ENCODE results near the gene CD300H. TPM values are rescaled to one million over a fixed set of nuclear protein-coding genes. Genes with fewer than 3 reads are reported as not detected.
A peak's percentile ranks its signal among the peaks of the same experiment; 100 is the strongest.

CD300H gene
- total RNA-seq, 1 donor from 2014 or later = not detected

DNA sequence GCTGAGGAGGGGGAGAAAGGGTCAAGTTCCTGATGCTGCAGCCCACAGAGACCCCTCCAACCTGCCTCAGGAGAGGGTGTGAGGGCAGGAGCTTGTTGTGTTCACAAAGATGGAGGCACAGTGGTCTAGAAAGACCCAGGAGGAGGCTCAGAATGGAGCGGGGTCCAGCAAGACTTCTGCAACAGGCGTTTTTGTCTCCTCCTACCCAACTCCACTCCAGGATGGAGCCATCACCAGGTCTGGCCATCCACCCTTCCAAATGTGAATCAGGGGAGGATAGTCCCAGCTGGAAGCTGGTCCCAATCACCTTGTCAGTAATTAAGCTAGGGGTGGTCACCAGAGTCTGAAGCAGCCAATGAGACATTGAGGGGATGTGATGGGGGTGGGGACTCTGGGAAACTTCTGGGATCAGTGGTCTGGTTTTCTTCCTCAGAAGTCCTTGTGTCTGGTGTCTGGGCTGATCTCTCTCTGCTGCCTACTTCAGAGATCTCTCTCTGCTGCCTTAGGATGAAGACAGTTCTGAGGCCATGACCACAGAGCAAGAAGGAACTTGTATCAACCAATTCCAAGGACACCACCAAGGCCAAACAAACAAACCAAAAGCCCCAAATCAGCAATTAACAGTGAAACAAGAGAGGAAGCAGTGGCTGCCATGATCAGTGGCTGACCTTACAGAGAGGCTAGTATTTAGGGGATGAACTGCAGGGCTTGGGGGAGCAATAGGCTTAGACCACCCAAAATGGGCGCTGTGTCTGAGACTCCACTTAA is 50.6 kb downstream of the CD300H start:
- intact Hi-C loops (cut with DNase I) = no loop called here
- ATAC-seq (no peak), DNase-seq (ENCODE audit: low spot score) (no peak)

DNA sequence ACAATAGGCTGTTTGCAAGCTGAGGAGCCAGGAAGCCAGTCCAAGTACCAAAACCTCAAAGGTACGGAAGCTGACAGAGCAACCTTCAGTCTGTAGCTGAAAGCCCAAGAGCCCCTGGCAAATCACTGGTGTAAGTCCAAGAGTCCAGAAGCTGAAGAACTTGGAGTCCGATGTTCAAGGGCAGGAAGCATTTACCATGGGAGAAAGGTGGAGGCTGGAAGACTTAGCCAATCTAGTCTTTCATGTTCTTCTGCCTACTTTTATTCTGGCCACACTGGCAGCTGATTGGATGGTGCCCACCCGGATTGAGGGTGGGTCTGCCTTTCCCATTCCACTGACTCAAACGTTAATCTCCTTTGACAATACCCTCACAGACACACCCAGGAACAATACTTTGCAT is 51.4 kb downstream of the CD300H start:
- ATAC-seq (no peak), DNase-seq (ENCODE audit: low spot score) (no peak)
- intact Hi-C loops (cut with DNase I) = no loop called here

DNA sequence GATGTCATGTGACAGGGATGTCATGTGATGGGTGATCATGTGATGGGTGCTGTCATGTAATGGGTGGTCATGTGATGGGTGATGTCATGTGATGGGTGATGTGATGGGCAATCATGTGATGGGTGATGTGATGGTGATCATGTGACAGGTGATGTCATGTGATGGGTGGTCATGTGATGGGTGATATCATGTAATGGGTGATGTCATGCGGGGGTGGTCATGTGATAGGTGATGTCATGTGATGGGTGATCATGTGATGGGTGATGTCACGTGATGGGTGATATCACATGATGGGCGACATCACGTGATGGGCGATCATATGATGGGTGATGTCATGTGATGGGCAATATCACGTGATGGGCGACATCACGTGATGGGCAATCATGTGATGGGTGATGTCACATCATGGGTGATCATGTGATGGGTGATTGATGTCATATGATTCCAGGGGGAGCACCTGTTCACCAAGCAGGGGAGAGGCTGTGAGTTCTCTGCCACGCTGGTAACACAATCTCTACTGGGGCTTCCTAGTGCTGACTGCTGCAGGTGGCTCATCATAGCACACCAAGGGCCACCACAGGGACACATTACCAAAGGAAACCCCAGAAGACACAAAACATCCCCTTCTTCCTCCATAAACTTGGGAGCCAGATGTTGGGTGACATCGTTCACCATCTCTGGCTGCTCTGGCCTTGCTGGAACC is 52.5 kb downstream of the CD300H start:
- ATAC-seq (peak; percentile 49), DNase-seq (ENCODE audit: low spot score) (no peak)
- intact Hi-C loops (cut with DNase I) = no loop called here

DNA sequence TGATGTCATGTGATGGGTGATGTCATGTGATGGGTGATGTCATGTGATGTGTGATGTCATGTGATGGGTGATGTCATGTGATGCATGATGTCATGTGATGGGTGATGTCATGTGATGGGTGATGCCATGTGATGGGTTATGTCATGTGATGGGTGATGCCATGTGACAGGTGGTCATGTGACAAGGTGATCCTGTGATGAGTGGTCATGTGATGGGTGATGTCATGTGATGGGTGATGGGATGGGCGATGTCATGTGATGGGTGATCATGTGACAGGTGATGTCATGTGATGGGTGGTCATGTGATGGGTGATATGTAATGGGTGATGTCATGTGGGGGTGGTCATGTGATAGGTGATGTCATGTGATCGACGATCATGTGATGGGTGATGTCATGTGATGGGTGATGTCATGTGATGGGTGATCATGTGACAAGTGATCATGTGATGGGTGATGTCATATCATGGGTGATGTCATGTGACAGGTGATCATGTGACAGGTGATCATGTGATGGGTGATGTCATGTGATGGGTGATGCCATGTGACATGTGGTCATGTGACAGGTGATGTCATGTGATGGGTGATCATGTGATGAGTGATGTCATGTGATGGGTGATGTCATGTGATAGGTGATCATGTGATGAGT is 53.2 kb downstream of the CD300H start:
- intact Hi-C loops (cut with DNase I) = no loop called here
- ATAC-seq = peak; percentile 50
- DNase-seq (ENCODE audit: low spot score) = no peak

DNA sequence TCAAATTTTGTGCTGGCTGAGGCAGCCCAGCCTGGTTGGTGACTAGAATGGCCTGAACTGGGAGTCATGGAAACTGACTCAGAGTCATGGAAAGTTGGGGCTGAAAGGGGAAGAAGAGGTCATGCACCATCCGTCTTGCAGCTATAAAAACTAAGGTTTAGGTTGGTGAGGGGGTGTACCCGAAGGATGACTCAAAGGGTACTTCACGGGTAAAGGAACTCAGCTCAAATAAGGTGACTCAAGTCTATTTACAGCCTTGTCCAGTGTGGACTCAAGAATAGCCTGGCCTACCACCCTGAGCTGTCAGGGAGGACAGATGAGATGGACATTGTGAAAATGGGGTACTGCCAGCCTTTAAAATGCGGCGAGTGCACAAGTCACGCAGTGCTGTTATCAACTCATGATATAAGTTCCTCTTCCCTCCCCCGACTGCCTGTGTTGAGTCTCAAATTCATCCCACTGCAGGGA is 54.7 kb downstream of the CD300H start:
- peak; percentile 52 for ATAC-seq
- intact Hi-C loops (cut with DNase I) = no loop called here
- DNase-seq (ENCODE audit: low spot score) = no peak

DNA sequence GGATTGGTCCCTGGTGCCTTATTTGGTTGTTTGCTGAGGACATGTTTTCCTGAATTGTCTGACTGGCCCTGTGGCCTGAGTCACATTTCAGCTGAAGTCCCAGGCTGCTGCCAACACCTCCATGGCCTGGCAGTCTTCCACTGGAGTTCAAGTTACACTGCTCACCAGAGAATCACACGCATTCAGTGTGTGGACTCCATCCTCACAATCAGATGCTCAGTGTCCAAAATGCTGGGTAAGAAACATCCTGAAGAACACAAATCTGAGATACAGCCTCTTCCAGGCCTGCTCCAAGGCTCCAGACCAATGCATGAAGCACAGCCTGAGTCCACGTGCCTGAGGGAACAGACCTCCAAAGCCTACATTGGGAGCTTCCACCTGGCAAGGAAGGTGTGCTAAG is 55.3 kb downstream of the CD300H start:
- intact Hi-C loops (cut with DNase I) = no loop called here
- DNase-seq (ENCODE audit: low spot score) (no peak), ATAC-seq (no peak)

Other genes starting within 250 kb of the CD300H start
- gene KIF19, start 241.3 kb downstream of the CD300H start, total RNA-seq = 55.2 TPM
- not detected for gene BTBD17, start 205.6 kb downstream of the CD300H start, total RNA-seq
- gene GPR142, start 200.0 kb downstream of the CD300H start, total RNA-seq = 1.1 TPM
- 62.9 TPM for gene GPRC5C, start 135.4 kb downstream of the CD300H start, total RNA-seq
- gene CD300A, start 100.9 kb downstream of the CD300H start, total RNA-seq = 13.0 TPM
- gene CD300LB, start 36.0 kb downstream of the CD300H start, total RNA-seq = 1.2 TPM
- 1.7 TPM for gene CD300C, start 21.4 kb downstream of the CD300H start, total RNA-seq
- gene CD300LD, start 24.8 kb upstream of the CD300H start, total RNA-seq = not detected
- 3.8 TPM for gene CD300E, start 56.2 kb upstream of the CD300H start, total RNA-seq
- gene CD300LF, start 145.4 kb upstream of the CD300H start, total RNA-seq = 2.5 TPM
- 3.6 TPM for gene RAB37, start 169.7 kb upstream of the CD300H start, total RNA-seq
- 39.0 TPM for gene NHERF1, start 181.1 kb upstream of the CD300H start, total RNA-seq
- gene NAT9, start 208.8 kb upstream of the CD300H start, total RNA-seq = 50.3 TPM

Data from sciatic nerve (tissue), 2 donors.